NAMALWA (cell line): ENCODE results near the gene TAF11L14.
"Not testable (repeated sequence)": the region's sequence is repeated elsewhere in the genome, so short reads cannot be mapped to it uniquely, and the experiment has no call there.

Experiments
- DNase-seq: peaks from one replicate; pipeline ENCODE4 v3.0.0-alpha.2; 2015; ENCODE audit warnings: low spot score

The TAF11L14 gene

GRCh38 chr5:17634160-17634559 is at the start of gene TAF11L14:
Gene TAF11L14 (plus strand): TSS chr5:17634460.
- DNase-seq = no peak

- DNase-seq = not testable (repeated sequence)
Observed at GRCh38 chr5:17585658-17586057, 48.6 kb upstream of the TAF11L14 start, which contains the start of gene TAF11L7. Gene TAF11L7 (minus strand): TSS chr5:17585758.

DNA sequence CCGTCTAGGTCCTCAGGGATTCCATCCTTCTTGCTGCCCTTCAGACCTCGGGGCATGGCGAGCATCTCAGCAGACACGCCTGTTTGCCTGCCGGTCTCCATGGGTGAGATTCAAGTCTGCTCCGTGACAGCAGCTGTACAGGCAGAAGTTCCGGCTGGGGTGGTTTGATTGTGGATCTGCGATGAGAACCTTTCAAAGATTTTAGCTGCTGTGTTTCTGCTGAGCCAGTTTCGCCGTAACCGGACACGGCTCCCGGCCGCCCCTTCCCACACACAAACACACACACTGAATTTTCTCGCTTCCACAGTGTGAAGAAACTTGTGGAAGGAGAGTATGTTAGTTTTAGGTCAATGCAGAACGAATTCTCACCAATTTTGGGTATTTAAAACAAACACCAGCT is 43.4 kb upstream of the TAF11L14 start, which contains the start of gene TAF11L8:
TSS of gene TAF11L8 (minus strand) at position 101 of the 400 bp plus-strand sequence.
- not testable (repeated sequence) for DNase-seq

GRCh38 chr5:17594255-17594654 is 40.0 kb upstream of the TAF11L14 start, which contains the start of gene TAF11L9:
Gene TAF11L9 (minus strand): TSS chr5:17594394.
- not testable (repeated sequence) for DNase-seq

DNA sequence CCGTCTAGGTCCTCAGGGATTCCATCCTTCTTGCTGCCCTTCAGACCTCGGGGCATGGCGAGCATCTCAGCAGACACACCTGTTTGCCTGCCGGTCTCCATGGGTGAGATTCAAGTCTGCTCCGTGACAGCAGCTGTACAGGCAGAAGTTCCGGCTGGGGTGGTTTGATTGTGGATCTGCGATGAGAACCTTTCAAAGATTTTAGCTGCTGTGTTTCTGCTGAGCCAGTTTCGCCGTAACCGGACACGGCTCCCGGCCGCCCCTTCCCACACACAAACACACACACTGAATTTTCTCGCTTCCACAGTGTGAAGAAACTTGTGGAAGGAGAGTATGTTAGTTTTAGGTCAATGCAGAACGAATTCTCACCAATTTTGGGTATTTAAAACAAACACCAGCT is 36.5 kb upstream of the TAF11L14 start, which contains the start of gene TAF11L10:
TSS of gene TAF11L10 (minus strand) at position 101 of the 400 bp plus-strand sequence.
- DNase-seq = not testable (repeated sequence)

DNA sequence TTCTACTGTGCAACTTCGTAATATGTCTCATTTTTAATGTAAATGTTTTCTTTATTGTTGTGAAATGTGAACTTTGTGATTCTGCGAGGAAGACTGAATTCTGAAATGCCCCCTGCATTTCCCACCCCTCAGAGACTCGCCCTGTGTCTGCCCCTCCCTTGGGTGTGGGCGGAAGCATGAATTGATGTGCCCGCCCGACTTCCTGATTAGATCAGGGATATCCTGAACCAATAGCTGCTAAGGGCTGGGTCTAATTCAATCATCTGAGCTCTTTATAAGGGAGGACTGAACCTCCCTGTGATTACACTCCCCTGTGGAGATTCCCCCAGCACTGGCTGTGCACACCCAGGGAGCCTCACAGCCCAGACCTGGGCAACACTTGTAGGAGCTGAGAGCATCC is 30.4 kb upstream of the TAF11L14 start, which contains the start of gene TAF11L11:
TSS of gene TAF11L11 (plus strand) at position 304 of the 400 bp plus-strand sequence.
- DNase-seq = not testable (repeated sequence)

DNA sequence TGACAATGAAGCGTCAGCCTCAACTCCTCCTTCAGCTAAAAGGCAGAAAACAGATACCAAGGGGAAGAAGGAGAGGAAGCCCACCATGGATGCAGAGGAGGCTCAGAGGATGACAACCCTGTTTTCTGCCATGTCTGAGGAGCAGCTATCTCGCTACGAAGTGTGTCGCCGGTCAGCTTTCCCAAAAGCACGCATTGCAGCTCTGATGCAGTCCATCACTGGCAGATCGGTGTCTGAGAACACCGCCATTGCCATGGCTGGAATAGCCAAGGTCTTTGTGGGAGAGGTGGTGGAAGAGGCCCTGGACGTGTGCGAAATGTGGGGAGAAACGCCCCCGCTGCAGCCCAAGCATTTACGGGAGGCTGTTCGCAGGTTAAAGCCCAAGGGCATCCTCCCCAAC is 29.3 kb upstream of the TAF11L14 start:
- DNase-seq = no peak

- not testable (repeated sequence) for DNase-seq
Observed at GRCh38 chr5:17607461-17607860, 26.8 kb upstream of the TAF11L14 start.

- DNase-seq = not testable (repeated sequence)
Observed at GRCh38 chr5:17610092-17610491, 24.2 kb upstream of the TAF11L14 start, which contains the start of gene TAF11L12. Gene TAF11L12 (plus strand): TSS chr5:17610392.

GRCh38 chr5:17614872-17615605 is 19.2 kb upstream of the TAF11L14 start:
- DNase-seq = no peak

- DNase-seq = no peak
Observed at GRCh38 chr5:17619354-17619753, 14.9 kb upstream of the TAF11L14 start.

GRCh38 chr5:17620627-17621026 is 13.6 kb upstream of the TAF11L14 start:
- DNase-seq = peak; percentile 6

- DNase-seq = no peak
Observed at GRCh38 chr5:17625686-17626085, 8.6 kb upstream of the TAF11L14 start.

DNA sequence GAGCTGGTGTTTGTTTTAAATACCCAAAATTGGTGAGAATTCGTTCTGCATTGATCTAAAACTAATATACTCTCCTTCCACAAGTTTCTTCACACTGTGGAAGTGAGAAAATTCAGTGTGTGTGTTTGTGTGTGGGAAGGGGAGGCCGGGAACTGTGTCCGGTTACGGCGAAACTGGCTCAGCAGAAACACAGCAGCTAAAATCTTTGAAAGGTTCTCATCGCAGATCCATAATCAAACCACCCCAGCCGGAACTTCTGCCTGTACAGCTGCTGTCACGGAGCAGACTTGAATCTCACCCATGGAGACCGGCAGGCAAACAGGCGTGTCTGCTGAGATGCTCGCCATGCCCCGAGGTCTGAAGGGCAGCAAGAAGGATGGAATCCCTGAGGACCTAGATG is 2.5 kb upstream of the TAF11L14 start, which contains the start of gene TAF11L13:
TSS of gene TAF11L13 (plus strand) at position 301 of the 400 bp plus-strand sequence.
- not testable (repeated sequence) for DNase-seq

GRCh38 chr5:17649232-17649631 is 15.0 kb downstream of the TAF11L14 start:
- DNase-seq = not testable (repeated sequence)

DNA sequence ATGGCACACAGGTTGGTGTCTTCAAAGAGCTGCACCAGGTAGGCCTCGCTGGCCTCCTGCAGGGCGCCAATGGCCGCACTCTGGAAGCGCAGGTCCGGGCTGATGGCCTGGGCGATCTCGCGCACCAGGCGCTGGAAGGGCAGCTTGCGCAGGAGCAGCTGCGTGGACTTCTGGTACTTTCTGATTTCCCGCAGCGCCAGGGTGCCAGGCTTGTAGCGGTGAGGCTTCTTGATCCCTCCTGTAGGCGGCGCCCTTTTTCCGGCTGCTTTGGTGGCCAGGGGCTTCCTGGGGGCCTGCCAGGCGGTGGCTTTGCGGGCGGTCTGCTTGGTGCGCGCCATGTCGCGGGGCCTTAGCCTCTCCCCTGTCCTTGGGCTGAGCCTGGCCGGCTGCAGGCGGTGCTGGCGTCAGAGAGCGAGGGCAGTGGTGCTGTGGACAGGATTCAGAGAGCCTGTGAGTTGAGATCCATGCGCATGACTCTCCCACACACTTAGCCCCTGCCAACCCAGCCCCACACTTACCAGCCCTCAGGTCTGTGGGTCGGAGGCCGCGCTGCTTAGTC is 21.0 kb downstream of the TAF11L14 start:
- DNase-seq = not testable (repeated sequence)

DNA sequence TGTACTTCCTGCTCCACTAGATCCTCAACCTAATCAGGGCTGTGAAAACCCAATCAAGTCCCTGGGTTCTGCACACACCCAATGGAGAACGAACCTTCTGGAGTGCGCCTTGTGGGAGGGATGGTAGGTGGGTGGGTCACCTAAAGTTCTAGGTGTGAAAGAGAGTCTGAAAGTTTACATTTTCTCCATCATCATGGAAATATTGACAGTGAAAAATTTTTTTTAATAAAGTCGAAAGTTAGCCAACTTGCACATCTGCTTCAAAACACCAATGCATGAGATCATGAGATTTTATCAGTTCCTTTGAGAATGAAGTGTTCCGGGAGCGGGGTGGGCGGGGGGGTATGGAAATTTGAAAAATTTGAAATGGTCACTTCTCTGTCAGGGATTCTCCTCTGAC is 21.7 kb downstream of the TAF11L14 start:
- DNase-seq = no peak

DNA sequence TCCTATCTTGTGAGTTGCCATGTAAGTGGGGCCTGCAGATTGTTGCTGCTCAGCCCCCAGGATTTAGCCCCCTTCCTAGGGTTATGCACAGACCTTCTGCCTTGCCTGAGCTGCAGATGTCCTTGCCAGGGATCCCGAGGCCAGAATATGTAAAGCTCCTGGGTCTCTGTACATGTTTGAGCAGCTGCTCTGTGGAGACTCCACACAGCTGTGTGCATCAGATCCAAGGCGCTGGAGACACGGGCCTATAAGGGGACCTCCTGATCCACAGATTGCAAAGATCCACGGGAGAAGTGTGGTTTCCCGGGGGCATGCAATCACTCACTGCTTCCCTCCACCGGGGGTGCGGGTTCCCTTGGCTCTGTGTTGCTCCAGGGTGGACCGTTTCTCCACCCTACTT is 28.9 kb downstream of the TAF11L14 start:
- no peak for DNase-seq

DNA sequence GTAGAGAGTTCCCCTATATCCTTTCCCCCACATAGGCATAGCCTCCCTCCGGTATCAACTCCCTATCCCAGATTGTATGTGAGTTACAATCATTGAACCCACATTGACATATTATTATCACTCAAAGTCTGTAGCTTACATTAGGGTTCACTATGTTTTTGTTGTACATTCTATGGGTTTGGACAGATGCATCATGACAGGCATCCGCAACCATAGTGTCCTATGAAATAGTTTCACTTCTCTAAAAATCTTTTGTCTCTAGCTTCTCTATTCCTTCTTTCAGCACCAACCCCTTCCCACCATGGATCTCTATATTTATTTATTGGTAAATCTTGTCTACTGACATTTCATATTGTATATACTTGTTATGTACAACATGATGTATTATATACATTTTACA is 31.6 kb downstream of the TAF11L14 start:
- peak; percentile 9 for DNase-seq

GRCh38 chr5:17666726-17667235 is 32.5 kb downstream of the TAF11L14 start:
- DNase-seq = peak; percentile 7

DNA sequence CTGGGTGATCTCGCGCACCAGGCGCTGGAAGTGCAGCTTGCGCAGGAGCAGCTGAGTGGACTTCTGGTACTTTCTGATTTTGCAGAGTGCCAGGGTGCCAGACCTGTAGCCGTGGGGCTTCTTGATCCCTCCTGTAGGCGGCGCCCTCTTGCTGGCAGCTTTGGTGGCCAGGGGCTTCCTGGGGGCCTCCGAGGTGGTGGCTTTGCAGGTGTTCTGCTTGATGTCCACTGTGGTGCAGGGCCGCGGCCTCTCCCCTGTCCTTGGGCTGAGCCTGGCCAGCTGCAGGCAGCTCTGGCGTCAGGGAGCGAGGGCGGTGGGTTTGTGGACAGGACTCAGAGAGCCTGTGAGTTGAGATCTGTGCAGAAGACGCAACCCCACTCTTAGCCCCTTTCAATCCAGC is 36.1 kb downstream of the TAF11L14 start:
- no peak for DNase-seq

DNA sequence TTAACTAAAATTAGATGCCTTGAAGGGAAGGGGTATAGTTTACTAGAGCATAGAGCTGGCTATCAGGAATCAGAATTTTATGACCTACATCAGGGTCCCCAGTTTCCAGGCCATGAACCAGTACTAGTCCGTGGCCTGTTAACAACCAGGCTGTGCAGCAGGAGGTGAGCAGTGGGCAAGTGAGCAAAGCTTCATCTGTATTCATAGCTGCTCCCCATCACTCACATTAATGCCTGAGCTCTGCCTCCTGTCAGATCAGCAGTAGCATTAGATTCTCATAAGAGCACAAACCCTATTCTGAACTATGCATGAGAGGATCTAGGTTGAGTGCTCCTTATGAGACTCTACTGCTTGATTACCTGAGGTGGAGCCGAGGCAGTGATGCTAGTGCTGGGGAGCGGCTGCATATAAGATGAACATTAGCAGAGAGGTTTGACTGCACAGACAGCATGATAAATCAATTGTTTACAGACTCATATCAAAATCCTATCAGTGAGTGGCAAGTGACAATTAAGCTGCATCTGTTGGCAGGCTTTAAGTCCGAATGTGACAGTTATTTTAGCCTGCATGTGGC is 44.6 kb downstream of the TAF11L14 start:
- DNase-seq = no peak
